BLaER1 treated with 17β-estradiol and CSF1 and Interleukin-3, amounts not matched to agents 10 nM and 100 nM (cell line): ENCODE measurements around the gene HERC2.
A peak's percentile ranks its signal among the peaks of the same experiment; 100 is the strongest.
"Not testable (repeated sequence)": the region's sequence is repeated elsewhere in the genome, so short reads cannot be mapped to it uniquely, and the experiment has no call there.

ENCODE experiments used
- H3K27ac ChIP-seq, 11 experiments: shearing (Covaris generic); formaldehyde crosslinking; 2 replicates each; pipeline ENCODE4 v1.8.1; 2022
- H3K27me3 ChIP-seq, 11 experiments: shearing (Covaris generic); formaldehyde crosslinking; 2 replicates each; pipeline ENCODE4 v1.8.1; 2022
- H3K36me3 ChIP-seq, 11 experiments: shearing (Covaris generic); formaldehyde crosslinking; 2 replicates each; pipeline ENCODE4 v1.8.1; 2022
- H3K4me1 ChIP-seq, 10 experiments: shearing (Covaris generic); formaldehyde crosslinking; 2 replicates each; pipeline ENCODE4 v1.8.1; 2022
- H3K4me2 ChIP-seq, 11 experiments: shearing (Covaris generic); formaldehyde crosslinking; 2 replicates each; pipeline ENCODE4 v1.8.1; 2022
- H3K4me3 ChIP-seq, 10 experiments: shearing (Covaris generic); formaldehyde crosslinking; 2 replicates each; pipeline ENCODE4 v1.8.1; 2022
- H3K9ac ChIP-seq, 11 experiments: shearing (Covaris generic); formaldehyde crosslinking; 2 replicates each; pipeline ENCODE4 v1.8.1; 2022
- H3K9me3 ChIP-seq, 11 experiments: shearing (Covaris generic); formaldehyde crosslinking; replicated peaks in 1 of 11; 2 replicates each; pipeline ENCODE4 v1.8.1; 2022
- H4K20me1 ChIP-seq, 11 experiments: shearing (Covaris generic); formaldehyde crosslinking; 2 replicates each; pipeline ENCODE4 v1.8.1; 2022

The HERC2 gene

GRCh38 chr15:28322129-28322588 is at the start of gene HERC2:
Gene HERC2 (minus strand): TSS chr15:28322179. CDS start chr15:28321433, 746 bp downstream.
- peak within 1 kb of the TSS; percentile 43 to 66 (median 56) for H3K4me3 ChIP-seq
- not testable (repeated sequence) for H3K9me3 ChIP-seq, H3K27me3 ChIP-seq, H3K4me1 ChIP-seq, H4K20me1 ChIP-seq
- H3K27ac ChIP-seq = peak within 1 kb of the TSS in 5 of 11 experiments; percentile 28 to 62 (median 38); a peak in 8 of 22 replicates
- peak within 1 kb of the TSS in 7 of 11 experiments; percentile 26 to 53 (median 43); a peak in 7 of 22 replicates for H3K4me2 ChIP-seq
- peaks cover 2 to 14% (median 12%) of the 10 kb centered on the region in 11 experiments; a peak in 20 of 22 replicates for H3K36me3 ChIP-seq
- H3K9ac ChIP-seq = peak within 1 kb of the TSS in 9 of 11 experiments; percentile 53 to 68 (median 63); a peak in 14 of 22 replicates

- not testable (repeated sequence) for H3K9ac ChIP-seq, H3K27ac ChIP-seq, H3K27me3 ChIP-seq, H3K4me1 ChIP-seq, H3K4me3 ChIP-seq, H3K4me2 ChIP-seq, H4K20me1 ChIP-seq, H3K36me3 ChIP-seq, H3K9me3 ChIP-seq
Observed at GRCh38 chr15:28365502-28365901, 43.5 kb upstream of the HERC2 start.

DNA sequence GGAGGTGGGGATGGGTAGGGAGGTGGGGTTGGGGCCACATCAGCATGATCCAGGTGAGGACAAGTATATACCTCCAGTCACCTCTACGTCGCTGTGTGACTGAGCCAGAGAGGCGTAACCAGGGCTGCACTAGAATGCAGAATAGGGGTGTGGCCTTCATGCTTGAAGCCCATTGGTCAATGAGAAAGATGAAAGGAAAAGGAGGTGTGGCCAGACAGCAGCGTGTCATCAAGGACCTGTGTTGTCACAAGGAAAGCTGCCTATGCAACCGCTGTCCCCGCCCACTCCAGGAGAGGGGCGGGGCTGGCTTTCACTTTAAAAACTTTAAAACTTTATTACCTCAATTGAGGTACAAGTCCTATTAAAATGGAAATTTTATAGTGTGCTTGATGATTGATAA is 36.0 kb upstream of the HERC2 start, which contains the start of gene GOLGA6L24:
TSS of gene GOLGA6L24 (minus strand) at position 101 of the 400 bp plus-strand sequence. CDS start at position 40, 61 bp downstream.
- not testable (repeated sequence) for H3K36me3 ChIP-seq, H3K27ac ChIP-seq, H3K4me2 ChIP-seq, H3K9me3 ChIP-seq, H3K4me1 ChIP-seq, H3K27me3 ChIP-seq, H3K4me3 ChIP-seq, H4K20me1 ChIP-seq, H3K9ac ChIP-seq

- H3K4me1 ChIP-seq, H3K27me3 ChIP-seq, H4K20me1 ChIP-seq, H3K9me3 ChIP-seq: not testable (repeated sequence)
- peaks cover 6 to 20% (median 18%) of the 10 kb centered on the region in 11 experiments; a peak in 20 of 22 replicates for H3K36me3 ChIP-seq
- peak overlapping the region in 7 of 11 experiments; percentile 26 to 53 (median 43); a peak in 7 of 22 replicates for H3K4me2 ChIP-seq
- peak overlapping the region; percentile 43 to 66 (median 56) for H3K4me3 ChIP-seq
- H3K27ac ChIP-seq = peak overlapping the region in 5 of 11 experiments; percentile 28 to 62 (median 38); a peak in 8 of 22 replicates
- peak overlapping the region in 9 of 11 experiments; percentile 53 to 68 (median 63); a peak in 14 of 22 replicates for H3K9ac ChIP-seq
Observed at GRCh38 chr15:28321358-28322078, 461 bp downstream of the HERC2 start.

- not testable (repeated sequence) for H3K27ac ChIP-seq, H3K27me3 ChIP-seq, H3K9me3 ChIP-seq, H4K20me1 ChIP-seq, H3K4me3 ChIP-seq, H3K4me1 ChIP-seq, H3K4me2 ChIP-seq, H3K9ac ChIP-seq
- H3K36me3 ChIP-seq = peaks cover 13 to 38% (median 31%) of the 10 kb centered on the region in 11 experiments
Observed at GRCh38 chr15:28319725-28320124, 2.3 kb downstream of the HERC2 start.

DNA sequence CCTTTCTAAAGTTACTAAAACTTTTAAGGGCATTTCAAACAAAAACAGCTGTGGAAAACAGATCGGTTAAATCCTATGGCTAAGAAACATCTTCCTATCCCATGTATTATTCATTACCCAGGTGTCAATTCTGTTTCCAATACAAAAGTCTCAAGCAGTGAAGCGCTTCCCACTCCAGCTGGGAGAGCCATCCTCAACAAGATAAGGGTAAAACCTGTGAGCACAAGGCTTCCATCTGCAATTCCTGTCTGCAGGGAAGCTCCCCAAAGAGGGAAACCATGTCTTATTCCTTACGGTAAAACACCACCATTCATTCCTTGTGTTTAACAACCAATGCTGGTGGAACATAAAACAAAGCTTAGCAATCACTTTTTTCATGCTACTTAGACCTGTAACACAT is 3.2 kb downstream of the HERC2 start:
- H3K27ac ChIP-seq, H3K4me2 ChIP-seq, H3K27me3 ChIP-seq: not testable (repeated sequence)

GRCh38 chr15:28318122-28318521 is 3.9 kb downstream of the HERC2 start:
- H3K9ac ChIP-seq, H3K4me1 ChIP-seq, H3K27me3 ChIP-seq, H3K4me3 ChIP-seq, H4K20me1 ChIP-seq, H3K27ac ChIP-seq, H3K4me2 ChIP-seq, H3K9me3 ChIP-seq: not testable (repeated sequence)
- peaks cover 23 to 51% (median 42%) of the 10 kb centered on the region in 11 experiments for H3K36me3 ChIP-seq

More for the DNA sequence above, 3.2 kb downstream of the HERC2 start:
- H3K4me1 ChIP-seq, H3K4me3 ChIP-seq, H4K20me1 ChIP-seq, H3K9me3 ChIP-seq, H3K9ac ChIP-seq: not testable (repeated sequence)
- peaks cover 19 to 47% (median 38%) of the 10 kb centered on the region in 11 experiments for H3K36me3 ChIP-seq

- not testable (repeated sequence) for H3K27ac ChIP-seq, H3K4me3 ChIP-seq, H3K9me3 ChIP-seq, H3K4me2 ChIP-seq, H3K27me3 ChIP-seq, H3K9ac ChIP-seq, H3K4me1 ChIP-seq, H4K20me1 ChIP-seq
- H3K36me3 ChIP-seq = peaks cover 23 to 51% (median 42%) of the 10 kb centered on the region in 11 experiments
Observed at GRCh38 chr15:28316958-28317357, 5.0 kb downstream of the HERC2 start.

GRCh38 chr15:28310454-28310853 is 11.5 kb downstream of the HERC2 start:
- Histone ChIP-seq H3K9me3 (peaks cover 24 to 54% (median 47%) of the 10 kb centered on the region in 11 experiments), H3K36me3 (peaks cover 22 to 59% (median 51%) of the 10 kb centered on the region in 11 experiments)
- not testable (repeated sequence) for H3K4me3 ChIP-seq, H3K27me3 ChIP-seq, H3K9ac ChIP-seq, H3K4me2 ChIP-seq, H4K20me1 ChIP-seq, H3K27ac ChIP-seq, H3K4me1 ChIP-seq

GRCh38 chr15:28308718-28309117 is 13.3 kb downstream of the HERC2 start:
- H3K27ac ChIP-seq, H3K4me1 ChIP-seq, H3K4me3 ChIP-seq, H3K27me3 ChIP-seq, H3K9ac ChIP-seq, H4K20me1 ChIP-seq, H3K4me2 ChIP-seq: not testable (repeated sequence)
- Histone ChIP-seq H3K36me3 (peaks cover 8 to 42% (median 34%) of the 10 kb centered on the region in 11 experiments), H3K9me3 (peaks cover 24 to 54% (median 47%) of the 10 kb centered on the region in 11 experiments)

GRCh38 chr15:28305700-28306099 is 16.3 kb downstream of the HERC2 start:
- not testable (repeated sequence) for H3K9ac ChIP-seq, H3K4me3 ChIP-seq, H3K4me2 ChIP-seq, H3K27me3 ChIP-seq, H4K20me1 ChIP-seq, H3K27ac ChIP-seq, H3K4me1 ChIP-seq
- Histone ChIP-seq H3K9me3 (peaks cover 24 to 47% (median 42%) of the 10 kb centered on the region in 11 experiments), H3K36me3 (peaks cover 5 to 33% (median 25%) of the 10 kb centered on the region in 11 experiments; a peak in 21 of 22 replicates)

DNA sequence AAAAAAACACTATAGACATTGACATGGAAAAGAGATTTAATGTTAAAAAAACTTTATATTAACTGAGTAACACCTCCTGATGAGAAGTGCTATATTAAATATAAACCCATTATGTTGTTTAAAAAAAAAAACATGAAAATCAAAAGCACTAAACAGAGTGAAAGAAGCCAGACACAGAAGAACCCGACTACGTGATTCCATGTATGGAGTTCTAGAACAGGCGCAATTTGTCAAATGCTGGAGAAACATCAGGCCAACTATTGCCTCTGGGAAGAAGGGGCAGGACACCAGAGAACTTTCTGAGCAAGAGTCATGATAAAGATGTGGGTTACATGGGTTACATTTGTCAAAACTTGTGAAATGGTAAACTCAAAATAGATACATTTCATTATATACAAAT is 24.5 kb downstream of the HERC2 start:
- H3K4me3 ChIP-seq, H4K20me1 ChIP-seq, H3K4me2 ChIP-seq, H3K9me3 ChIP-seq, H3K27me3 ChIP-seq, H3K9ac ChIP-seq, H3K27ac ChIP-seq, H3K4me1 ChIP-seq: not testable (repeated sequence)
- peaks cover 0 to 27% (median 16%) of the 10 kb centered on the region in 11 experiments; a peak in 18 of 22 replicates for H3K36me3 ChIP-seq

GRCh38 chr15:28296814-28297213 is 25.2 kb downstream of the HERC2 start:
- H3K9me3 ChIP-seq, H3K4me1 ChIP-seq, H3K4me2 ChIP-seq, H3K4me3 ChIP-seq, H3K27me3 ChIP-seq, H3K9ac ChIP-seq, H3K27ac ChIP-seq, H4K20me1 ChIP-seq: not testable (repeated sequence)
- peaks cover 3 to 34% (median 22%) of the 10 kb centered on the region in 11 experiments; a peak in 20 of 22 replicates for H3K36me3 ChIP-seq
